PC-9 (cell line): ENCODE measurements around the gene AP4S1. TPM values are rescaled to one million over a fixed set of nuclear protein-coding genes. Genes with fewer than 3 reads are reported as not detected.

ENCODE experiments used
- BruUV-seq: library from RNA; stranded (reverse); fragments of 400-500 nt; replicated peaks from 2 replicates; lab custom pipeline; 2021; lab: Mats Ljungman, UMichigan
- CTCF ChIA-PET: fragments of 300-600 bp; sonication (Branson Sonifier 250); formaldehyde crosslinking; loops from one replicate; lab custom pipeline; 2022; ENCODE audit warnings: antibody characterized with exemption; lab: Charles Lee
- POLR2A ChIA-PET: fragments of 300-600 bp; sonication (Branson Sonifier 250); formaldehyde crosslinking; loops from one replicate; lab custom pipeline; 2022; ENCODE audit warnings: antibody characterized with exemption; ENCODE audit not compliant: unreplicated experiment; lab: Charles Lee
- DNase-seq, 2 experiments: peaks; one replicate each; pipeline versions ENCODE4 v3.0.0 to v3.0.0-alpha.2; 2015 to 2022; ENCODE audit warnings: mixed read lengths in 1 of 2
- H2AFZ ChIP-seq: fragments of 200-600 bp; sonication (generic); 2 replicates; pipeline ENCODE4 v1.8.1; 2017; ENCODE audit warnings: antibody characterized with exemption
- H3F3A ChIP-seq: fragments of 200-600 bp; sonication (generic); 2 replicates; pipeline ENCODE4 v1.8.1; 2017; ENCODE audit warnings: antibody characterized with exemption, mild to moderate bottlenecking, low read depth; ENCODE audit not compliant: insufficient read depth
- H3K27ac ChIP-seq: fragments of 200-600 bp; sonication (generic); 2 replicates; pipeline ENCODE4 v1.6.1; 2016; ENCODE audit warnings: mixed run types
- H3K27me3 ChIP-seq: fragments of 200-600 bp; sonication (generic); 2 replicates; pipeline ENCODE4 v1.6.1; 2016; ENCODE audit warnings: low read depth, mixed run types; ENCODE audit not compliant: insufficient read depth
- H3K36me3 ChIP-seq: fragments of 200-600 bp; sonication (generic); 2 replicates; pipeline ENCODE4 v1.6.1; 2016; ENCODE audit warnings: low read depth, mixed run types
- H3K4me1 ChIP-seq: fragments of 200-600 bp; sonication (generic); replicated peaks from 2 replicates; pipeline ENCODE4 v1.6.1; 2016; ENCODE audit warnings: mixed run types; ENCODE audit not compliant: insufficient read depth
- H3K4me2 ChIP-seq: fragments of 200-600 bp; sonication (generic); 2 replicates; pipeline ENCODE4 v1.6.1; 2017; ENCODE audit warnings: mixed run types
- H3K4me3 ChIP-seq: fragments of 200-600 bp; sonication (generic); 2 replicates; pipeline ENCODE4 v1.6.1; 2016; ENCODE audit warnings: mixed run types
- H3K79me2 ChIP-seq: fragments of 200-600 bp; sonication (generic); 2 replicates; pipeline ENCODE4 v1.6.1; 2017; ENCODE audit warnings: low read depth, mixed run types
- H3K9me2 ChIP-seq: fragments of 200-600 bp; sonication (generic); 2 replicates; pipeline ENCODE4 v1.8.1; 2017; ENCODE audit warnings: mild to moderate bottlenecking; ENCODE audit not compliant: insufficient read depth
- H3K9me3 ChIP-seq: fragments of 200-600 bp; sonication (generic); 2 replicates; pipeline ENCODE4 v1.8.1; 2016; ENCODE audit warnings: low read depth; ENCODE audit not compliant: insufficient read depth
- H4K20me1 ChIP-seq: fragments of 200-600 bp; sonication (generic); 2 replicates; pipeline ENCODE4 v1.8.1; 2017; ENCODE audit not compliant: insufficient read depth
- CTCF ChIP-seq: fragments of 200-600 bp; sonication (generic); conservative IDR thresholded peaks from 2 replicates; pipeline ENCODE4 v1.6.1; 2017; ENCODE audit warnings: mixed run types, antibody characterized with exemption, mild to moderate bottlenecking, moderate library complexity
- EZH2 ChIP-seq: fragments of 200-600 bp; sonication (generic); IDR thresholded peaks from 2 replicates; pipeline ENCODE4 v1.8.0; 2017; ENCODE audit warnings: antibody characterized with exemption, low read depth
- intact Hi-C: fragments of 100-400 bp; cut with micrococcal nuclease; formaldehyde crosslinking; loops from one replicate; pipeline ENCODE4 v1.10.0; 2022; ENCODE audit not compliant: unreplicated experiment
- total RNA-seq: library from RNA; stranded (reverse); gene quantifications from 2 replicates; pipeline ENCODE4 v1.2.3, GENCODE V29; 2021

The AP4S1 gene
- total RNA-seq, 1 experiment from 2014 or later: 2.8 TPM

GRCh38 chr14:31118892-31119291 lies 93.4 kb downstream of the AP4S1 start:
- peaks cover 10% of the 10 kb centered on the region; the same call in 1 of the 2 replicates for H3K36me3 ChIP-seq
- TF ChIP-seq CTCF (no peak), EZH2 (no peak)
- CTCF ChIA-PET: no interaction called here

GRCh38 chr14:31122098-31122611 lies 96.7 kb downstream of the AP4S1 start:
- intact Hi-C loops: no loop called here

More at GRCh38 chr14:31118892-31119291, 93.4 kb downstream of the AP4S1 start:
- Histone ChIP-seq H4K20me1 (no peaks in the 10 kb centered on the region), H3K9me3 (no peaks in the 10 kb centered on the region), H3K4me2 (no peak overlapping the region), H3K9me2 (no peaks in the 10 kb centered on the region), H3K27ac (no peak overlapping the region), H2AFZ (no peak overlapping the region), H3K79me2 (no peaks in the 10 kb centered on the region), H3K27me3 (no peaks in the 10 kb centered on the region), H3K4me3 (no peak overlapping the region), H3F3A (no peaks in the 10 kb centered on the region), H3K4me1 (no peaks in the 10 kb centered on the region)
- POLR2A ChIA-PET: no interaction called here
- BruUV-seq: no TSS peak
- DNase-seq: no peak
- intact Hi-C loops: no loop called here

GRCh38 chr14:31122921-31123320 lies 97.5 kb downstream of the AP4S1 start:
- CTCF ChIA-PET: no interaction called here
- BruUV-seq: no TSS peak
- Histone ChIP-seq H3K9me2 (no peaks in the 10 kb centered on the region), H3K27me3 (no peaks in the 10 kb centered on the region), H3K4me2 (no peak overlapping the region), H3F3A (no peaks in the 10 kb centered on the region), H3K4me1 (no peaks in the 10 kb centered on the region), H2AFZ (no peak overlapping the region), H4K20me1 (no peaks in the 10 kb centered on the region; the same call in 1 of the 2 replicates), H3K4me3 (no peak overlapping the region), H3K9me3 (no peaks in the 10 kb centered on the region), H3K36me3 (peaks cover 16% of the 10 kb centered on the region; the same call in 1 of the 2 replicates), H3K79me2 (no peaks in the 10 kb centered on the region), H3K27ac (no peak overlapping the region)
- no peak for TF ChIP-seq CTCF
- no peak for DNase-seq
- intact Hi-C loops: no loop called here
- POLR2A ChIA-PET: interaction anchor here (0.8 kb wide), 1 partner anchor 9 kb away, joined by 3 read pairs; no protein-coding TSS in a partner anchor

More at GRCh38 chr14:31122098-31122611, 96.7 kb downstream of the AP4S1 start:
- CTCF ChIA-PET: no interaction called here
- no peaks in the 10 kb centered on the region for H3F3A ChIP-seq
- no peak overlapping the region for H2AFZ ChIP-seq
- H3K27me3 ChIP-seq: no peaks in the 10 kb centered on the region
- no peaks in the 10 kb centered on the region for H3K9me3 ChIP-seq
- DNase-seq: no peak
- H4K20me1 ChIP-seq: no peaks in the 10 kb centered on the region; the same call in 1 of the 2 replicates
- H3K36me3 ChIP-seq: peaks cover 16% of the 10 kb centered on the region; the same call in 1 of the 2 replicates
- H3K4me2 ChIP-seq: no peak overlapping the region
- no peaks in the 10 kb centered on the region for H3K9me2 ChIP-seq
- BruUV-seq: no TSS peak
- no peak for TF ChIP-seq CTCF
- no peak for TF ChIP-seq EZH2
- no peak overlapping the region for H3K4me3 ChIP-seq
- no peaks in the 10 kb centered on the region for H3K4me1 ChIP-seq
- POLR2A ChIA-PET: no interaction called here
- H3K79me2 ChIP-seq: no peaks in the 10 kb centered on the region
- H3K27ac ChIP-seq: no peak overlapping the region
